Muscle of back (tissue), 13 donors: ENCODE results near the gene GART. TPM values are rescaled to one million over a fixed set of nuclear protein-coding genes. Genes with fewer than 3 reads are reported as not detected.
"Not testable (repeated sequence)": the region's sequence is repeated elsewhere in the genome, so short reads cannot be mapped to it uniquely, and the experiment has no call there.

Experiments
- DNase-seq, 3 donors: peaks; one replicate each; pipeline versions ENCODE4 v3.0.0 to v3.0.0-alpha.2; 2013
- long read RNA-seq, 9 donors: transcript quantifications; one replicate each; lab custom pipeline, GENCODE V29; 2026
- polyA plus RNA-seq, 10 donors: library from polyadenylated mRNA; unstranded; fragments of 120-200 nt; gene quantifications; one replicate each; pipeline ENCODE4 v1.2.1, GENCODE V29; 2013; ENCODE audit not compliant: insufficient read length in 10 of 10

GART gene
- 10 to 100 TPM; 38.3 to 71.6 (median 55.6) TPM for polyA plus RNA-seq
- long read RNA-seq, donor 1, partial matches to known transcripts: 0 of 1 reads
- long read RNA-seq, donor 1, other reads (novel, unspliced or antisense): 0 of 1 reads
- long read RNA-seq, donor 2, partial matches to known transcripts: 248 of 253 reads
- long read RNA-seq, donor 2, other reads (novel, unspliced or antisense): 0 of 253 reads
- long read RNA-seq, donor 3: 0 reads
- long read RNA-seq, donor 4, partial matches to known transcripts: 0 of 1 reads
- long read RNA-seq, donor 4, other reads (novel, unspliced or antisense): 0 of 1 reads
- long read RNA-seq, donor 5, transcript GART-203 (22 exons, 3,341 nt): major isoform, 5 of 7 reads
- long read RNA-seq, donor 5, partial matches to known transcripts: 0 of 7 reads
- long read RNA-seq, donor 5, other reads (novel, unspliced or antisense): 0 of 7 reads
- long read RNA-seq, donor 6, partial matches to known transcripts: 0 of 7 reads
- long read RNA-seq, donor 6, other reads (novel, unspliced or antisense): 0 of 7 reads
- long read RNA-seq, donor 7, transcript GART-201 (11 exons, 2,149 nt): major isoform, 5 of 13 reads
- long read RNA-seq, donor 7, partial matches to known transcripts: 5 of 13 reads
- long read RNA-seq, donor 7, other reads (novel, unspliced or antisense): 0 of 13 reads
- long read RNA-seq, donor 8, partial matches to known transcripts: 0 of 4 reads
- long read RNA-seq, donor 8, other reads (novel, unspliced or antisense): 0 of 4 reads
- long read RNA-seq, donor 9, partial matches to known transcripts: 0 of 2 reads
- long read RNA-seq, donor 9, other reads (novel, unspliced or antisense): 0 of 2 reads

DNA sequence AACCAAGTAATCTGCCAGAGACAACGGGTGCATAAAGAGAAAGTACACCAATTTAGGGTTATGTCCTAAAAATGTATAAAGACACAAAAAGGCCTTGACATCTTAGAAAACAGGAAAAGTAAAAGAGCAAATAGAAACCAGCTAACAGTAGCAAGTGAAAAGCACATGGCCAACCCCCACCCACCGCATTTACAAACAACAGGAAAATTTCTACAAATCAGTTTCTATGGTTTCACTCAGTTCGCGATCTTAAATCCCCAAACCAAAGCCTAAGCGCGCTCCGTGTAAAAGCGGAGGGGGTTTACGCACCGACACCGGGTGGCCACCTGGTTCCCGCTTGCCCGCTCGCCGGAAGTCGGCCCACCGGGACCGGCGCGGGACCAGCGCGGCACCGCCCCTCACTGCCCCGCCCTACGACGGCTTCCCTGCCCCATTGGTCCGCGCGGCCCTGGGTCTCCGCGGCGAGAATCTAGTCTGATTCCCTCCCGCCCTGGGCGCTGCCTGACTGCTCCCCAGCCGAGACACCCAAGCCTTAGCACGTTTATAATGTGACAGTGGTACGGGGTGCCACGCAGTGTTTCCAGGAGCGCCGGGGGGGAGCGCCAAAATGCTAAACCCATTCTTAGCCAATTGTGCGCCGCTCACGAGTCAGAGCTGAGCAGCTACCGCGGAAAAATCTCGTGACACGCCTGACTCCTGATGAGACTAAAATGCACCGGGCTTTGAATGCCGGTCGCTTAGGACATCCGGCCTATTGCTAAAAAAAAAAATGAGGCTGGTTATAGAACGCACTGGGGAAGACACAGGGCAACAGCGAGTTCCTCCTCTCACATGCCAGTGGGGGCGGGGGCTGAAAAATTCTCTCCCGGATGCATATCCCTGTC is at the start of gene GART:
Gene GART, minus strand, starts transcription at position 362 of the 884 bp plus-strand sequence. CDS start 2,802 bp downstream, outside the sequence.
- peak; percentile 84 to 96 (median 87) for DNase-seq

DNA sequence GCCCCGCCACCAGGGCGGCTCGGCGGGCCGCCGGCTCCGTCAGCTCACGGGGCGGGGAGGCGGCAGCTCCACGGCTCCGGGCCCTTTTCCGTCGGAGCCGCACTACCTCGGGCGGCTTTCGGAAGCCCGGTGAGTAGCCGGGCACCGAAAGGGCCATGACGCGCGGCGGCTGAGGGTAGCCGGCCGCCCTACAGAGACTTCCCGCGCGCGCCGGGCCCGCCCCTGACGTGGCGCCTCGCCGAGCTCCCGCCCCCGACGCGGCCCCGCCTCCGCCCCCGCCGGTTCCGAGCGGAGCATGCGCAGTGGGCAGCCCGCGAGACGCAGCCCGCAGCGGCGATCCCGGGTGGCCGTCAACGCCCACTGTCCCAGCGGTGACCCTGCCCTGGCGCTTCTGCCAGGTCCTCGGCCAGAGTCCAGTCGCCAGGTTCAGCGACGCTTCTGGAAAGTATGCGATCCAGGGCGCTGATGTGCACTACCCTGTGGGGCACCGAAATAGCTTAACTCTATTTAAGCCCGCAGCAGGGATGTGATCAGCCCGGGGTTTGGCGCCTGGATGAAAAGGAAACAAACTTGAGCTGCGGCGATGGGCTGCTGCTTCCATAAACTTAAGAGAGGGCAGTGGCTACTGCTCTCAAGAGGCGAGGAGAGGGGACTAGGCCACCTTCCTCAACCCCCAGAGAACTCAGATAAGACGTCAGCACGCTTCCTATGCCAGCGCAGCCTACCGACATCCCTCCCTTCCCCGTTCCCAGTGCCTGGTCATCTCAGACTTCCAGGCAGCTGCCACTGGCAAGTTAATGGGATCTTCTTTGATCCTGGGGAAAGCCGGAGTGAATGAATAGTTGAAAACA is 46.8 kb upstream of the GART start, which contains the start of gene DONSON:
Gene DONSON, minus strand, starts transcription at position 200 of the 851 bp plus-strand sequence. Its CDS starts 43 bp downstream, at position 157.
- DNase-seq: peak; percentile 87 to 95 (median 91)

DNA sequence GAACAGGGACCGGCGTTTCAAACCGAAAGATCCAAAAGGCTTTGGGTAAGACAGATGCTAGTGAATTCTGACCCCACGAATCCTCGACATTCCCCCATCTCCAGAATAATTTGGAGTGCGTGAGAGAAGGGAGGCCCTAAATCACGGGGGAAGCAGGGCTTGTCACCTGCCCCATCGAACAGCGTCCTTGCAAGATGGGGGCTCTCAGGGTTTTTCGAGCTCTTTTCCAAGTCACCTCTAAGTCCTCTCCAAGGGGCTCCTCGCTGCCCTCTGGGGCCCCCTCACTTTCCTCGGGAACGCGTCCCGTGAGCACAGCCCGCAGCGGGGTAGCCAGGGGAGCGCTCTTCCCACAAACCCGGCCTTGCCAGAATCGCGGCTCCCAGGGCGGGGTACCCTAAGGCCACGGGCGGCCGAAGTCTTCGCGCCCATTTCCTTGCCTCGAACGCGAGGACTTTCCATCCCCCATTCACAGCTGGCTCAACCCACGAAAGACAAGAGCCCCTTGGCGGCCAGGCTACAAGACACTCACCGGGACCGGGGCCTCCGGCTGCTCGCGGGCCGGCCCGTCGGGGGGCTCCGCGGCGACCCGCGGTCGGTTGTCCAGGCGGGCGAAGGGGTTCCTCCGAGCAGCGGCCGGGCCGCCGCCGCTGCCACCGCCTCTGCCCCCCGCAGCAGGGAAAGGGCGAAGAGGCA is 46.0 kb upstream of the GART start:
- DNase-seq: peak; percentile 17 to 78 (median 53)

DNA sequence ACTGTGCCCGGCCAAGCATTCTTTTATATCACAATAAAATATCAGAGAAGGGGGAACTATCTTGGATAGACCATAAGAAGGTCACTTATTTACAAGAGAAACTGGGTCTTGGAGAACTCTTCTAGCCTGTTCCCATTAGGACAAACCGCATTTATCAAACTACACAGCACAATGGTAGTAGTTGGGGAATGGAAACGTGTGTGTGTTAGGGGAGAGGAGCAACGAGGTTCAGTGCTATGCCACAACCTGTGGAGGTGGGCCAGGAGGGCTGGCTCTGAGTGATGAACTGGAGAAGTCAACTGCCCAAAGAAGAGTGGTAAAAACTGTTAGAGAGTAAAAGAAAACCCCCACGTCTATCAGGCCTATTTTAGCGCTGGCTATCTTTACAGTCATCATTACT is 45.0 kb upstream of the GART start:
- DNase-seq: no peak

DNA sequence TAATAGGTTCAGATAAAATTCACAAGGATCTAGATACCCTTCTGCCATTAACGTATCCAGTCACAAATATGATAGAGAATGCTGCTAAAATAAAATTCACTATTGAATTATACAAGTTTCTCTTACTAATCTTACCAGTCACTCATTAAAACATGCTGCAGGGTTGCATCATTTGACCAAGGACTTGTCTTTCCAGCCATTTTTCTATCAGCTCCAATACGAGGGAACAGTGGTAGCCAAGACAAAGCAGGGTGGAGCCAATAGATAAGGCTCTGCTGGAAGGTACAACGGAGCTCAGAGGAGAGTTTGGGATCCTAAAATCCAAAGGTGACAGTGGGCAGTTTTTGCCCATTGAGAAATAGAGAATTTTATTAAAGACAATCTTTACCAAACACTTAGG is 42.5 kb upstream of the GART start:
- DNase-seq: no peak

DNA sequence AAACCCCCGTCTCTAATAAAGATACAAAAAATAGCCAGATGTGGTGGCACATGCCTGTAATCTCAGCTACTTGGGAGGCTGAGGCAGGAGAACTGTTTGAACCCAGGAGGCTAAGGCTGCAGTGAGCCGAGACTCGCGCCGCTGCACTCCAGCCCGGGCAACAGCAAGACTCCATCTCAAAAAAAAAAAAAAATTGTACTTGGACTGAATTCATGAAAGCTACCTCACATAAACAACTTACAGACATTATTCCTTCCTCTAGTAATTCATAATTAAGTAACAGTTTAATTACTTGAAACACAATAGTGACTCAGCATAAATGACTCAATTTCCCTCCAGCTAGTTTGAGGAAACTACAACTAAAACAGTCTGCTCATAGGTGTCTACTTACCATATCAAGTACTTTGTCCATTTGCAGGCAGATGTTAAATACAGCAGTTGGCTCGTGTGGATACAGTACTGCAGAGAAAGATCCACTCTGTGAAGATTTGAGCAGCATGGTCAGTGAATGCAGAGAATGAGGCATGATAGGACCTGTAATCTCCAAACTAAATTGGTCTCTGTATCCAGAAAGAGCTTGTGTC is 37.1 kb upstream of the GART start:
- DNase-seq: no peak

DNA sequence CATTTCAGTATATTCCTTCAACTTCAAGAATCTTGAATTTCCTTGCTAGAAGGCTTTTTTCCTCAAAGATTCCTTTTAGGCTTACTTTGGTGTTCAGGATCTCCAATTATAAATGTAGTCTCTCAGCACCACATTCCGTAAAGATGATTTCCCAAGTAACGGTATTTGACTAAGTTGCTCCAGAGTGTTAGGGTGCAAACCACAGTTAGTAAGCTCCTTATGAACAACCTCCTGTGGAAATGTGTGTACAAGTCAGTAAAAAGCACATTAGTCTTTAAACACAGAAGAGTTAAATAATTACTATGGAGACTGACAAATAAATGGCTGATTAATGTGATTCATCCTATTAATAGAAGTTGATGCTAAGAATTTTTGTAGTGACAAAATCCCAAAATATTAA is 36.3 kb upstream of the GART start:
- peak in 1 of 3 donors; percentile 16 for DNase-seq

DNA sequence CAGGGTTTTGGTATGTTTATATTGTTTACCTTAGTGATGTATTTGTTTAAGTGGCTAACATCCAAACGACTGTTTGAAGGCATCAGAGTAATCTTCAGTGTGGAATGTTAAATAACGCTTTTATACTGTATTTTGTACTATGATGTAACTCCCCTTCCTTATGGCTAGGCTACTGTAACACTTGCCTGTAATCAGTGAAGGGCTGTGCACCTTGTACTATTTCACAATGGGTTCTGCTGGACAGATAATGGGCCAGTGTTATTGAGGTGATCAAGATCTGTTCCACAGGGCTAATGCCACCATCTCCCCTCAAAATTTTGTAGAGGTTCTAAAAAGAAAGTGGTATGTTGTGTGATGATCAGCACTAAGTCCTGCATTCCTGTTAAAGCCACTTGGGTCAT is 34.8 kb upstream of the GART start:
- not testable (repeated sequence) for DNase-seq

DNA sequence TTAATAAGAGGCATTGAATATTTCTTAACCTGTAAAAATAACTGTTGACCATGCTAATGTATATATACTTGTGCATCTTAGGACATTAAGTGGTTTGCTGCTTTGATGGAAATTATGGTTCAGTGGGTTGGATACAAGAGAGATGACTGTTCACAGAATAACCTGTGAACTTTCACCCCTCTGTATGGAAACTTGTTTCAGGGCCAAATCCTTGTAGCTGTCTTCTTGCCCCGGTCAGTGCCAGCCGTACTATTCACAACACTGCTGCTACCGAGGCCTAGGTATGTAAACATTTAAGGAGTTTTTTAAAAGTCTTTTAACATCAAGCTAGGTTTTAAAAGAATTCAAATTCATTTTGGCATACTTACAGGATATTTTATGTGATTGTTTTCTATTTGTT is 30.4 kb upstream of the GART start:
- DNase-seq: no peak

DNA sequence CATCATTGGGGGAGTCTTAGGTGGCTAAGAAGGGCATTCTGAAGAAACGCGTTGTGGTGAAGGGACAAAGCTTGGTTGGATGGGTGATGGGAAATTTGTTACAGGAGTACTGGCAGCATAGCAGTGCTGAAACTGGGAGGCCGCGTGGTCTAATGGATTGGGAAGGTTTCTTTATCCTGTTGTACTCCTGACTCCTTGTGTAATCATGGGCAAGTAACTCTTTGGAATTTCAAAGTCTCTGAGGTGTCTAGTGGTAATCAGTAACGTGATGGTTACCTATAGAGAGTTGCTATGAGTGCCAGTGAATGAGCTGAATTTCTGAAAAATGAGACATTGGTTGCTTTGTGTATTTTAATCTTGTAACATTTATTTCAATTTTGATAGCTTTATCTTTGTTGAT is 28.1 kb upstream of the GART start:
- no peak for DNase-seq

DNA sequence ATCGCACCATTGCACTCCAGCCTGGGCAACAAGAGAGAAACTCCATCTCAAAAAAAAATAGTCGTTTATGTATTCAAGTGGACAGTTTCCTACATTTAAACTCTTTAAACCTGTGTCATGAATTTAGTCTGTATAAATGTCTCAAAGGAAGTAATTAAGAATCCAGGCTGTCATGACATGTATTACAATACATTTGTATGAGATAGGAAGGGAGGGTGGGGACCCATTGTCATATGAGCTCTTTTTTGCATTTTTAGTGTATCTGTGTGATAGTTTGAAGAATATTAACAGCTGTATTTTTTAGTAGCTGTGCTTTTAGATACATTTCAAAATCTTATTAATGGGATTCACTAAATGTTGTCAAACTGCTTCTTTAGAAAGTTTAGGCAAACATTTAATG is 26.5 kb upstream of the GART start:
- DNase-seq: no peak

DNA sequence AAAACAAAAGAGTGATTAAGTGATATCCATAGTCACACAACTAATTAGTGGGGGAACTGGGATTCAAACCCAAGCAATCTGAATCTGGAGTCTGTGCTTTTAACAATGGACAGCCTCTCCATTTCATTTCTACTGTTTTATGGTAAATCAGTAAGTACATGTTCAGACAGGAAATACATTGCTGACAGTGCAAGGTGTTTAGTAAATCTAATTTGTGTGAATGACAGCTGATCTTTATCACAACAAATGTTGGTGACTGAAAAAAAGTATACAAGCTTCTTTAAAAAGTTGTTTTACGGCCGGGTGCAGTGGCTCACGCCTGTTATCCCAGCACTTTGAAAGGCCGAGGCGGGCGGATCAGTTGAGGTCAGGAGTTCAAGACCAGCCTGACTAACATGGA is 26.0 kb upstream of the GART start:
- DNase-seq: no peak

DNA sequence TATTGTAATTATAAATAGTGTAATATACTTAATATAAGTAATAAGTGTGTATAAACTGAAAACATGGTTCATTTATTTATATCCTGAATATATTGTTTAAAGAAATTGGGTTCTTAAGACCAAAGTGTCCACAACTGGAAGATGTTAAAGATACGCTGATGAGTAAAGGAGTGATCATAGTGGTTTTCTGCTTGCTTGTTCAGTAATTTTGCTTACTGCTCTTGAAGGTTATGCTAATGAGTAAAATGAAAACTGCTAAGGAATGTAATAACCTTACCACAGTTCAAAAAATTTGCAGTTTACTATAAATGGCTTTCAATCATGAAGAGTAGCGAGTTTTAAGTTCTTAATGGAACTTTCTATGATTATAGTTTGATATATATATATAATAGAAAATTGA is 24.6 kb upstream of the GART start:
- no peak for DNase-seq

DNA sequence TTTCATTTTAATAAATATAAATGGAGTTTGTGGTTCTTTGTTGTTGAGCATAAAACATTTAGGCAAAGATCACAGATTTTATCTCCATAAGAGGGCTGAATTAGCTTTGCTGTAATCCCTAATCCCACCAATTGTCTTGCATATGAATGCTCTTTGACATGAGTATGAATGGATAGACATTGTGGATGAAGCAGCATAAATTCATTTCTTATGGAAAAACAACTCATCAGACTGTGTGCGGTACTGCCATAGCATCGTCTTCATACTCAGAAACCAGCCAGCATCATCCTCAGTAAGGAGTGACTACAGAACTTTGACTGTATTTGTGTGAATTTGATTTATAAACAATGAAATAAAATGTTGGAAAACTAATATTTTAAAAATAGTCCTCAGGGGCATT is 20.5 kb upstream of the GART start:
- DNase-seq: no peak

DNA sequence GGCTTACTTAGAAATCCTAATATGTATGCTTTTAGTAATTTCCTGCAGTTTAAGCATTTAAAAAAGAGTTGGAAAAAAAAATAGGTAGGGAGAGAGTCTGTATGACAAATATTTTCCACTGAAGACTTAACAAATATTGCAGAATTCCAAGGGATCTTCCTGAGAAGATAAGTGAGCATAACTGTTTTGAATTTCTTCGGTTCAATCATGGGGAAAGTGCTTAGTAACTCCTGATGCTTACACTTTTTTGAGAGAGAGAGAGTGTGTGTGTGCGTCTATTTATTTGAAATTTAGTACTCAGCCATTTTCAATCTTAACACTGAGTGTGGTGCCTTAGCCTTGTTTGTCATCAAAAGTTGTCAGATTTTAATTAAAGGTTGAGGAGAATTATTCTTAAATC is 19.5 kb upstream of the GART start:
- DNase-seq: no peak

DNA sequence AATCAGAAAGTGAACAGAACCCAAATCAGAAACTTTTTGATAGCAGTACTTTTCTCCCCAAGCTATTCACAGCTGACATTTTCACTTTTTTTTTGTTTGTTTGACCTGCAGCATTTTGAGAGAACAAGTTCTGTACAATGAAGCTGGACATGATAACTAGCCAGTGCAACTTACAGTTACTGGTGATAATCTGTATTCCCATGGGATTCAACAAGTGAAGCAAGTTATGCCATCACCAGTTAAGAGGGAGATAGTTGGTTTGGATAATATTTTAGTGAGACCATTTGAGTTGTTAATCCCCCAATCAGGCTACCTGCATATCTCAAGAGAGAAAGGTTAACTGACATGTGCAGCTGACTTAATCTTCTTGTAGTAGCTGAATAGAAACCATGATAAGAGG is 19.0 kb upstream of the GART start:
- no peak for DNase-seq

DNA sequence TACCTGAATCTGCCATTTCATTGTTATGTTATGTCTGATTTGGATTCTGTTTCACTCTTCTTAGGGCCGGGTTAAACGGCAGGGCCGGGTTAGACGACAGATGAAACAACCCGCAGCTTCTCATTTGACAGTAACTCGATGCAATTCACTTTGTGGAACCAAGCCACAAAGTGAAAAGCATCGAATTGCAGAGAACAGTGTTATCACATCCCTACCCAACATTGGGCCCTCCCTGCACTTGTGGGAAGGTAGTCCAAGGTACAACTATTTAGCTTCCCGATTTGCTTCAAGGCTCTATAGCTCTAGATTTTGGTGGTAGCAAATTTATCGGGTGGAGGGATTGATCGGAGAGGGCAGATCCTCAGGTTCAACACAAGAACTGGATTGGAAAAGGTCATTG is 17.9 kb upstream of the GART start:
- no peak for DNase-seq

DNA sequence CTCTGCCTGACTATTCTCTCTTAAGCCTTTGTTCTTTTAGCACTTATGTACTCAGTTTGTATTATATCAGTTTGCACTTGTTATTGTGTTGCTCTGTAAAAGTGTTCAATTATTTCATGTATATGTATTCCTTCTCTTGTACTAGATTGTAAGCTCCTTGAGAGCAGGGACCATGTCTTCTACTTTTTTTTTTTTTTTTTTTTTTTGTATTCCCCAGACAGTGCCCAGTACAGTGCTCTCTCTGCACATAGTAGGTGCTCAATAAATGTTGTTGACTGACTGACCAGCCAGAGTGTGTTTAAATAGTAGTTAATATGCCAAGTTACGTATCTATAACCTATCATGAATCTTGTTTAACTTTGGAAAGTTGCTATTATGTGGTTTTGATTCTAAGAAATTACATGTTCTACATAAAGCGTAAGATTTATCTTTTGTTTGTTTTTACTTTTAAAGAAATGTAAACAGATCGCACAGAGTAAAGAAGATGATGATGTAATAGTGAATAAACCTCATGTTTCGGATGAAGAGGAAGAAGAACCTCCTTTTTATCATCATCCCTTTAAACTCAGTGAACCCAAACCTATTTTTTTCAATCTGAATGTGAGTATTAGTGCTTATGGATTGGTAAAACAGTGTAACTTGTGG is 17.0 kb upstream of the GART start:
- DNase-seq: no peak

DNA sequence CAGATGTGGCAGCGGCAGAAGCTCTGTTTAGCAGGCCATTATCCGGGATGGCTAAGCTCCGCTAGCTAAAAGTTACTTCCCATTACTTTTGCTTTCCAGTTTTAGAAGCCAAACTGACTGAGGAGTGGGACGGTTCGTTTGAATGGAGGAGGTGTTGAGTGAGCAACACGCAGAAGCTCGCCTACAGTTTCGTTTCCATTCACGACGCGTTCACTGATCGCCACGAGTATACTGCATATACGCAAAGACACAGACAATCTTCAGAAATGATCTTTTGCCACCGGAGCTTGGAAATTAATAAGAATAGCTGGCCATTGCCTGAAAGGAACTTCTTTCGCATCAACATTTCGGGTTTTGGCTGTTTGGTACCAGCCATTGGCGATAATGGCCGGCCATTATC is 15.5 kb upstream of the GART start:
- DNase-seq: no peak
